HG03039 (cell line): ENCODE measurements around the gene KANSL3.

ENCODE experiments used
- ATAC-seq: cut with Tn5 transposase; IDR thresholded peaks from one replicate; pipeline ENCODE4 v1.9.1; 2021; ENCODE audit warnings: mild to moderate bottlenecking, moderate library complexity; ENCODE audit not compliant: unreplicated experiment

The KANSL3 gene

DNA sequence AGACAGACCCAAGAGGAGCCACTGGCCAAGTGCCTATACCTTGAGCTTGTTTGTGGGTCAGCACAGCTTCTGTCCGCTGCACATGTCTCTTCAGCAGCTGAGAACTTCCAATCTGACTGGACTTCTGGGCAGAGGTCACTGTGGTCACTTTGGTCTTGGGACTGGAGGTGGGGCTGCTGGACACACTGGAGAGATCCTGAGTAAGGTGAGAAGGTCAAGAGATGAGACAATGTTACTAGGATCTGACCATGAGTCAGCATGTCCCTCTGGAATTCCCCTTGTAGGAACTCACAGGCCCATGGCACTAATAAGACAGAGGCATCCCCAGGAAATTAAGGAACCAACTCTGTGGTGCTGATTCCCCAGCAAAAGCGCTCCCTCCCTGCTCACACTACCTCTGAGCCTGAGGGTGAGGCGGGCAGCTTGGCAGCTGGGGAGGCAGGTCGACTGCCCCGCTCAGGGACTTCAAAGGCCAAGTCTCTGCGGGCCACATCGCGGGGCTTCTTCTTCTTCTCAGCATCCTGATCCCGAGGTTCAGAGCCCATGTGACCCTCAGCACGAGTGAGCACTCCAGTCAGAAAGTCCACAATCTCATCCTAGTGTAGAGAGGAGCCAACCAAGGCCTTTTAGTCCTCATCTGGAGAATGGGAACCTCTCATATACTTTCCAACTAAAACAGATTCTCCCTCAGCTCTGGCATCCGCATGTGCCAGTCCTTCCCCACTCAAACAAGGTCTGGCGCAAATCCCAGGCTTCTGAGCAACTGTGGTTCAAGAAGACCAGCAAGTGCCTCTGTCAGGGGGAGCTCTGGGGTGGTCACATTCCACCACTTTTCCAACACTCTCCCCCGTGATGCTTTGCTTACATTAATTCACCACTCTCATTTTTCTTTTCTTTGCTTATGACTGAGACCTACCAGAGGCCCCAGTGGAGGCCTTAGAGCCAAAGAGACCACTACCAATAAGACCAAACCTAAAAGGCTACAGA is 29.4 kb downstream of the KANSL3 start:
- ATAC-seq = no peak

DNA sequence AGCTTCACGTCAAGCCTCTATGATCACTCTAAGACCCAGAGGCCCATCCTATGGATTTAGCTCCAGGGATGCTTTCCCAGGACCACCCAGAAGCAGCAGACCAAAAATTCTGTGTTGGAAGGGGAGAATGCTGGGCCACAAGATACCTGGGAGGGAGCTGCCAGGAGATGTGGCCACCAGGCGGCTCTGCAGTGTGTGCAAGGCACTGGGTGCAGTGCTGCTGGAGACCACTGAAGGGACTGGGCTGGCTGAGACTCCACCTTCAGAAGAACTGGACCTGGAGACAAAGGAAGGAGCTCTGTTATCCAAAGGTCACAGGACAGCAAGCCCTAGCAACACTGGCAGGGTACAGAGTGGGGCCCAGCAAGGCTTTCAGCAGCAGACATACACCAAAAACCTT is 34.0 kb downstream of the KANSL3 start:
- no peak for ATAC-seq

DNA sequence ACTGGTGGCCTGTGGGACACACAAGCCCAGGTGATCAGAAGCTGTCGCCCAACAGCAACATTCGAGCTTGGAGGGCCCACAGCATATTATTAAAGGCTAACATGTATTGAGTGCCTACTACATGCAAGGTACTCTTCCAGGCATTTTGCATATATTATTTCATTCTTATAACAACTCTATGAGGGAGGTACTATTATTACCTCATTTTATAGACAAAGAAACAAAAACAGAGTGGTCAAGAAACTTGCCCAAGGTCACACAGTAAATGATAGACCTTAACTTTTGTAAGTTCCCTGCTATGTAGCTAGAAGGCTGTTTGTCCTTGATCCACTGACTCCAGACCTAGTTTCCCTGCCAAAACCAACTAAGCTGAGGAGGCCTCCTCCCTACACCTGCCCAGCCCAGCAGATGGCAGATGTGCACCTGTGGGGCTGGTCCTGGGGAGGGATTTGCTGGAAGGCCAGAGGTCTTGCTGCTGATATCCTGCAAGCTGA is 35.7 kb downstream of the KANSL3 start:
- no peak for ATAC-seq

DNA sequence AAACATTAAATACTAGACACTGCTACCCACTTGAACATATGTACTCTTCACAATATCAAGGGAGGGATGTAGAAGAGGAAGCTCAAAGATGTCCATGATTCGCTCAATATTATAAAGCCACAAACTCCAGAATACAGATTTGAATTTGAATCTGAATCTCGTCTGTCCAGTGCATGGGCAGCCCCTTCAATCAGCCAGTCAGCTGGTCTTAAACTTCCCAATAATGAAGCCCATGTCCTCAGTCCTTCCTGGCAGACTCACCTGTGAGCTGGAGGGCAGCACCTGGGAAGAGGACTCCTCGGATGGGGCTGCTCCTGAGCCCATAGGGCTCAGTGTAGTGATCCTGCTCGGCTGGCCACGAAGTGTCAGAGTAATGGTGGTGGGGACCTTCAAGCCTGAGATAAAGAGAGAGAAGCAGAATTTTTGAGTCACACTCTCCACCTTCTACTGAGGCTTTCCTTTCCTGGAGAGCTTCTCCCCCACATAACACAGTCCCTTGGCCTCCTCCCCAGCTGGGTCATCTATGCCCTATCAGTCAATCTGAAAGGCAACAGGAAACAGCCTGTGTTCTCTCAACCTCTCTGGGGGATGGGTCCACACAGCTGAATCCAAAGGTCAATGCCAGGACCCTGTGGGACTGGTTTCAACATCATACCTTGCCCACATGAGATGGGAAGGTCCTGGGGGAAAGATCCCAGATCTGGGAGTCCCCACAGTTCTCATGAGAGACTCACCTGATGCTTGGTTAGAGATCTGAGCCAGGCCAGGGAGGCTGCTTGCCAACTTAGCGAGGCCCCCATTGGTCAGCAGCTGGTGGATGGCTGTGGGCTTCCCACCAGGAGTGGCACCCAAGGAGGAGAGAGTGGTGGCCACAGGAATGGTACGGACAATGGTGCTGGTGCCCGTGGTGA is 36.5 kb downstream of the KANSL3 start:
- no peak for ATAC-seq

DNA sequence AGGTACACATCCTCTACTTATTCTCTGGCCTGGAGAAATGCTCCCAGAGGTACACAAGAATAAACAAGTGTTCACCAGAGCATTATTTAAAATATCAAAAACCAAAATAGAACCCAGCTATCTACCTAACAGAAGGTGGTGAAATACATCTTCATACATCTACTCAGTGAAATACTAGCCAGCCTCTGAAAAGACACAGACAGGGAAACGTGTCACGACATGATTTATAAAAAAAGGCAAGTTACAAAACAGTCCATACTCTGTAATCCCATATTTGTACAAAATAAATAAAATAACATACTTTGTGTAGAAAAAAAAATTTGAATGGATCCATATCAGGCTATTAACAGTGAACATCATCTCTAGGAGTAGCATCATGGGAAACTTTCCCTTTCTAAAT is 38.2 kb downstream of the KANSL3 start:
- ATAC-seq = no peak

DNA sequence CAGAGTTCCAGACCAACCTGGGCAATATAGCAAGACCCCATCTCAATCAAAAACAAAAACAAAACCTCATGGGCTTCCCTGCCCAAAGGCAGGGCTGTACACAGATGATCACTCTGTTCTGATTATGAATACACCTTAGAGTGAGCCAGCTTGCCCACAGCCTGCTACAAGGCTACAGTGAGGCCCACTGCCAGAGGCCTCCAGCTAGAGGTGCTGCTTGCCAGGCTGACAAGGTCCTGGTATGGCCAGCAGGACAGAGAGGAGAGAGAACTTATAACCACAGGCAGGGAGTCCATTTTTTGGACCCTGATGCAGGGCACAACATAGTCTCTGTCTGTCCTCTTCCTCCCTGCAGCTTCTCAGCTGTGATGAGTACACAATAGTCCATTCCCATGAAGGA is 41.5 kb downstream of the KANSL3 start:
- ATAC-seq = no peak

DNA sequence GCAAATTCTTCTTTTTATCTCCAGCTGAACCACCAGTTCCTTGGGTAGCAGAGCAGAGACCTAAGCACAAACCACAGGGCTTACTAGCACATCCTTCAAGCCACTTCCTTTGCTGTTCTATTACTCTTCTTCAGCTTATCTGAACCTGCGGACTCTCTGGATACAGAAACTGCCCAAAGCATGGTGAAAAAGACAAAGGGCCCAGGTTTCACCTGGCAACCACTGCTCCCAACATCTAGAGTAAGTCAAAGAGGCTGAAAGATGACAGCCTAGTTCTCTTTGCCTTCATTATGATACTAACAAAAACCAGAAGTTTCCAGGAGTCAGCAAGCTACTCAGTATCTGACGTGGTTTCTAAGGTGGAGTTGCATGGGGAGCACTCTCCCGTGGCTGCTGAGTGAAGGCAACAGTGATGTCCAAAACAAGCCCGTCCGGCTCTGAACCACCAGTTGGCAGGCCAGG is 43.4 kb downstream of the KANSL3 start:
- no peak for ATAC-seq

DNA sequence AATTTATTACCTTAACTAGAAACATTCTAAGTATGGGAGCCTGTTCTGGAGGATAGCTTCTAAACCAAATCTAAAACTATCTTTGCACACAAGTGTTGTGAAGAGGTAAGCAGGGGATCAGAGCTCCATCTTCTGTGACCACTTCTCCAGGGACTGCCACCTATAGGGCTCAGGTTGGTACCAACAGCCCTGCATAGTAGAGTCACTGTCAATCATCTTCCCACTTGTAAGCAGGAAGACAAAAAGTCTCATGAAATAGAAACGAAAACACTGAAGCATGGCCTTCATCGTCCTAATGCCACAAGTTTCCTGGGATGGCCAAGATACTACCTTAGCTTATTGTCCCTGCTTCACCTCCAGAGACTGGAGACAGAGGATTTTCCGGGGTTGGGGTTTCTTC is 43.8 kb downstream of the KANSL3 start:
- no peak for ATAC-seq

DNA sequence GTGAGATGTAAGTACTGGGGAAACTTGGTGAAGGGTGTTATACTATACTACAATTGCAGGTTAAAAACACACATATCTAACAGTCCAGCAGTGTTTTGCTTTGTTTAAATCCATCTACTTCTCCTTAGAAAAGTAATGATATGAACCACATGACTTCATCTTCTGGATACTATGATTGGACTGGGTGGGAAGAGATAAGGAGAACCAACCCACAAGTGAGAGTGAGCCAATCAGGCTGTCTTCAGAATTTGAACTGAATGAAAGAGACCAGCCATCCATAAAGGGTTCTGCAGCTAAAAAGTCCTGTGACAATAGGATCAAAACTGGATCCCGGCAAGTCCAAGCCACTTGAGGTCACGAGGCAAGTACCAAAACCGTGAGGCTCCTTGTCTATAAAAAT is 46.6 kb downstream of the KANSL3 start:
- no peak for ATAC-seq

DNA sequence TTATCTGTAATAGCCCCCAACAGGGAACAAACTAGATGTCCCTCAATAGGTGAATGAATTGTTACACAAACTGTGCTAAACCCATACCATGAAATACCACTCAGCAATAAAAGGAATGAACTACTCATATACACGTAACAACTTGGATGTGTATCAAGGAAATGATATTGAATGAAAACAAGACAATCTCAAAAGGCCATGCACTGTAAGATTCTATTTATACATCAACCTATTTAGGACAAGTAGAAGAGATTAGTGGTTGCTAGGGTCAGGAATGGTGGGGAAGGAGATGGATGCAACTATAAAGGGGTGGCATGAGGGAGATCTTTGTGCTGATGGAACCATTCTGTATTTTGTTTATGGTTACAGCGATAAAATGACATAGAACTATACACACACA is 47.1 kb downstream of the KANSL3 start:
- no peak for ATAC-seq

DNA sequence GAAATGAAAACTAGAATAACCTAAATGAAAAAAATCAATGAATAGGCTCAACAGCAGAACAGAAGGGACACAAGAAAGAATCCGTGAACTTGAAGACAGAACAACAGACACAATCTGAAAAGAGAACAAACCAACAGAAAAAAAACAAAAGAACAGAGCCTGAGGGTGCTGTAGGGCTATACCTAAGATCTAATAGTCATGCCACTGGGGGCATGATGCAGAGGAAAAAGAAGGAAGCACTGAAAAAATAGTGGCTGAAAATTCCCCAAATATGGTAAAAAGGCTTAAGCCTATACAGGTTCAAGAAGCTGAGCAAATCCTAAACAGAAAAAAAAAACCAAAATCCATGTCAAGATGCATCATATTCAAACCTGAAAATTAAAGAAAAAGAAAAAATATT is 50.3 kb downstream of the KANSL3 start:
- no peak for ATAC-seq

DNA sequence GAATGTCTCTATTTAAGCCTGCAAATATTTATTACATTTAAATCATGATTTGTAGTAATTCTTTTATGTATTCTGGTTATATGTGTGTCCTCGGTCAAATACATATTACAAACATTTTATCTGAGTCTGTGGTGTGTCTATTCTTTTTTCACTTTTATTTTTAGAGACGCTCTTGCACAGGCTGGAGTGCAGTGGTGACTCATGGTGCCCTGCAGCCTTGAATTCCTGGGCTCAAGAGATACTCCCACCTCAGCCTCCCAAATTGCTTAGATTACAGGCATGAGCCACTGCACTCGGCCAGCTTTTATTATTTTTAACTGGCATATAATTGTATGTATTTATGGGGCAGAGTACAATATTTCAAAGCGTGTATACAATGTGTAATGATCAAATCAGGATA is 54.1 kb downstream of the KANSL3 start:
- no peak for ATAC-seq

DNA sequence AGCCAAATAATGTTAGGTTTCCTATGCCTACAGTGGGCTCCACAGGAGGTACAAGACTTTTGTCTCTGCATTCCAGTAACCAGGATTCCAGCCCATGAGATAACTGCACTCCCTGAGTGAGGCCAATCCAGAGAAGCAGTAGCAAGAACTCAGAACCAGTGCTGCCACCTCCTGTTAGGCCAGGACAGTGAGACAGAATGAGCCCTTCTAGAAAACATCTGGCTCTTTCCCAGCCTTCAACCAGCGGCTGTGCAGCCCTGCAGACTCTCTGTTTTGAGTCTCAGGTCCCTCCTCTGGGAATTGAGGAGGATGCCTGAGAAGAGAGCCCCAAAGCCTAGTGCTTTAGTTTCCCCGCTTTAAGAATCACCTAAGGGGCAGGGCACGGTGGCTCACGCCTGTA is 57.3 kb downstream of the KANSL3 start:
- ATAC-seq = no peak

DNA sequence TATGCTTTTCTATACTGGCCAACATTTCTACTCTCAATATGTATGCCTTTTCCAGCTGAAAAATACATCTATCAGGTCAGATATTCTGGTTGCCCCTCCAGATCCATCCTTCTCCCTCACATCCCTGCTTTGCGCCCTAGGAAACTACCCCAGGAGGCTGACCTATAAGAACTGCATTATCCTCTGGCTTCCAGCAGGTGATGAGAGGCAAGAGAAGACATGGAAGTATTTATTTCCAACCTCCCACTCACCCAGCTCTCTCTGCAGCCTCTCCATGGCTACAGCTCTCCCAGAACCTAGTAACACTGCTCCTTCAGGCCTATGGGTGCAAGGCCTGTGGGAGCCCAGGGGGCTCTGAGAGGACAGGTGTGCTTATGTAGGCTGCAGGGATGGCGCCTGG is 58.7 kb downstream of the KANSL3 start:
- no peak for ATAC-seq

DNA sequence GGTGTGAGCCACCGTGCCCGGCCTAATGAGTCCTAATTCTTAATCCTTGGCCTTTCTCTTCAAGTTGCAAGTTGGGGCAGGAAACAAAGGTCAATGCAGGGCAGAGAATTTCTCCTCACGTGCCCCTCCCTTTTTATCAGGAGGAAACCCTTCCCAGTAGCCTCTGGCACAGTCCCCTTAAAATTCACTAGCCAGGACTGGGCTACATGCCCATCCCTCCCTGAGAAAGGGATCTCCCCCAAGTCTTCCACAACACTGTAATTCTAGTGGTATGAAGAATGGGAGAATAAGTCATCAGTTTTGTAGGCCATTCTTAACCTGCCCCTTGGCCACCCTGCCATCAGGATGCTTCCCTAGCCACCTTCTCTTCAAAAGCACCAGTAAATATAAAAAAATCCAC is 59.4 kb downstream of the KANSL3 start:
- no peak for ATAC-seq

DNA sequence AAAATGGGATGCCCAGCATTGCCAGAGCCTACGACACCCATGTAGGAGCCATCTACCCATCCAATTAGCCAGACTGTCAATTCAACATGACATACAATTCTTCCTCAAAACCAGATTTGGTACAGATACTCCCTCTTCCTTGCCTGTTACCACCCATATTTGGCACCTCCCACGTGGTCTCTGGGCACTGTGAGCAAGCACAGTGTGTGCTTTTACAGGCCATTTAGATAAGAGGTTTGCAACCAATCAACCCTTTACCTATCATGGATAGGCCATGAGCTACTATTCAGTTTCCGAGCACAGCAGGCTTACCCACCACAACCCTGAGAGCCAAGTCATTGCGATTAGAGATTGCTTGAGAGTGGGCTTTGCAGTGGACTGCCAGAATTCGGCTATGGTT is 60.6 kb downstream of the KANSL3 start:
- ATAC-seq = no peak

DNA sequence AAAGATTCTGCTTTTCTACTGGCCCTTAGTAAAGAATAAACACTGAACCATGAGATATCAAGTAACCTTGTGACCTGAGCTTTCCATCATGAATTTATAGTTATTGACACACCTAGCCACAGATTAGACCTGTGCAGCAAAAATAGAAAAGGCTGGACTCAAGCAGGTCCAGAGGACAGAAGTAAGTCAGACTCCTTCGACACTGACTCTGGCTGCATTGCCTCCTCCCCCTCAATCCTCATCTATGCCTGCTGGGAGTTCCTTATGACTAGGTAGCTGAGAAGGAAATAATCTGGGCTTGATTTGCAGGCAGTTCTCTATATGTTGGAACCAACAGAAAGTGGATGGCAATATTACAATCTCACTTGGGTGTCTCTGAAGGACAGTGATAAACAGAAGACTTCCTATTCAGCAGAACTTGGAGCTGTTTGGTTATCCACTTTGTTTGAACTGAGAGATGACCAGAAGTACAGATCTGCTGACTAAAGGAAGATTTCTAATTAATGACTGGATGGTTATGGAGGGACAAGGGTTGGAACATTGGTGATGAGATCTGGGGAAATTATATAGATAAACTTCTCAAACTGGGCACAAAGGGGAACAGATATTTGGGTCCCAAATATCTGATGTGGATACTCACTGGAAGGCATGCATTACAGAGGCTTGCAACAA is 62.2 kb downstream of the KANSL3 start:
- ATAC-seq = no peak

DNA sequence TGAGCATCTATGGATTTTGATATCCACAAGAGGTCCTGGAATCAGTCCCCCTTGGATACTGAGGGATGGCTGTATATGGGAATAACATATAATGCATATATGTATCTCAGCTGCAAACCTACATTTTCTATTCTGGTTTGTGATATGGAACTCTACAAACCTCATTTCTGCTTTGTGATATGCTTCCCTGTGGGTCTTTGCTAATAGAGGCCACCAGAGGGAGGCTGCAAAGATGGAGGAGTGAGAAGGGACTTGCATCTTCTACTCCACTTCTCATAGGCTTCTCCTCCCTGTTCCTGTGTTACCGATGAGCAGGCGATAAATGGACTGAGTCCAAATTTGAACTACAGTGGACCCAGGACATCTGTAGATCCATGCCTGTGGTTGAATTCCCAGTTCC is 63.7 kb downstream of the KANSL3 start:
- no peak for ATAC-seq

DNA sequence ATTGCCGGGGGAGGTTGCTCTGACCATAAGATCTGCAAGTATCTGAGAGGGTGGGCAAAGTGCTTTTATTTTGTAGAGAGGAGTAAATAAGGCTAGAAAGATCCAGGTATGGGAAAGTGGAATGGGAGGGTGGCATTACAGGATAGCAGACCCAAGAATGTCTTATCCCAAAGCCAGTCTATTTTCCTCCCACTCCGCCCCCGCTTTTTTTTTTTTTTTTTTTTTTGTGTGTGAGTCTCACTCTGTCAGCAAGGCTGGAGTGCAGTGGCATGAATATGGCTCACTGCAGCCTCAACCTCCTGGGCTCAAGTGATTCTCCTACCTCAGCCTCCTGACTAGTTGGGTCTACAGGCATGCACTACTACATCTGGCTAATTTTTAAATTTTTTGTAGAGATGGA is 70.0 kb downstream of the KANSL3 start:
- no peak for ATAC-seq

DNA sequence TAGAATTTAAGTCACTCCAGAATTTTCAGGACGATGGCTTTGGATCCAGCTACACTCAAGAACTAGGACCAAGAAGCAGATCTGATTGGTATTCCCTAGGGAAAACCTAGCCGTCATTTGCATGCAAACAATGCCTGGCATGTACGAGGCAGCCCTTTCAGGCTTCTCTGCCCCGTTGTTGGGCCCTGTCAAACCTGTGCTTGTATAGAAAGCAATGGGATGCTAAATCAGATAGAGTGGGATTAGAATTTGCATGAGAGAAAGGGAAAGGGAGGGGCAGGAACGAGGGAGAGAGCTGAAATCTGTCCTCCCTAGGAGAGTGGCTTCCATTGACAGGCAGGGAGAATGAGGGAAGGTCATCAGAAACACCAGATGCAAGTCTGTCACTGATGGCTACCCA is 73.0 kb downstream of the KANSL3 start:
- no peak for ATAC-seq

DNA sequence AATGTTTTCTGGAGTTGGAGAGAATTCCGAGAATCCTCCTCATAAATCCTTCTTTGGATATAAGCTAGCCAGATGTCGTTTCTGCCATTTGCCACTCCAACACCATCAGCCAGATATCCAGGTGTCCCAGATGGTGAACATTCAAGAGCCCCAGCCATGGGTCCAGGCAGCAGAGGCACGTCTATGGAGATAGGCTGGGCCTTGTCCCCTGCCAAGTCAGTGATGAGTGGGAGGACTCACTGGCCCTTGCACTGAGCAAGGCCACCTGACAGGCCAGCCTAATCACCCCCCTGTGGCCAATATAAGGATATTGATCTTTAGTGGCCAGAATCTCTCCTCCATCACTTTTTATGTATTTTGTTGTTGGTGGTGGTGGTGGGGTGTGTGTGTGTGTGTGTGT is 73.5 kb downstream of the KANSL3 start:
- no peak for ATAC-seq
